Caco-2 (cell line): ENCODE results near the gene LRRC45. TPM values are rescaled to one million over a fixed set of nuclear protein-coding genes. Genes with fewer than 3 reads are reported as not detected.

ENCODE experiments used
- BruUV-seq: library from RNA; stranded (reverse); fragments of 400-500 nt; replicated peaks from 2 replicates; lab custom pipeline; 2021; lab: Mats Ljungman, UMichigan
- CTCF ChIA-PET: fragments of 300-600 bp; sonication (Branson Sonifier 250); formaldehyde crosslinking; loops from one replicate; lab custom pipeline; 2022; ENCODE audit warnings: antibody characterized with exemption; lab: Charles Lee
- POLR2A ChIA-PET: fragments of 300-600 bp; sonication (Branson Sonifier 250); formaldehyde crosslinking; loops from one replicate; lab custom pipeline; 2022; ENCODE audit warnings: antibody characterized with exemption; lab: Charles Lee
- DNase-seq, 2 experiments: peaks; one replicate each; pipeline versions ENCODE4 v3.0.0 to v3.0.0-alpha.2; 2020 to 2022
- H3K27me3 ChIP-seq: replicated peaks from 2 replicates; pipeline ENCODE4 v1.6.0; 2011; ENCODE audit warnings: low read length; ENCODE audit not compliant: control insufficient read depth, insufficient read depth
- H3K36me3 ChIP-seq: 2 replicates; pipeline ENCODE4 v1.5.1; 2011; ENCODE audit warnings: low read length; ENCODE audit not compliant: control insufficient read depth, insufficient read depth
- H3K4me1 ChIP-seq: fragments of 250-450 bp; sonication (Bioruptor Pico); 2 replicates; pipeline ENCODE4 v1.5.1; 2020; ENCODE audit warnings: mild to moderate bottlenecking
- H3K4me3 ChIP-seq: 2 replicates; pipeline ENCODE4 v1.5.1; 2011; ENCODE audit warnings: low read depth, mild to moderate bottlenecking, control low read depth, low read length
- H3K9me3 ChIP-seq: fragments of 250-450 bp; sonication (Bioruptor Pico); 2 replicates; pipeline ENCODE4 v1.5.1; 2020; ENCODE audit warnings: mild to moderate bottlenecking, moderate library complexity
- H3K27ac Mint-ChIP-seq: one replicate; pipeline ENCODE4 v1.8.0; 2022; ENCODE audit warnings: mixed read lengths; ENCODE audit not compliant: unreplicated experiment
- H3K27me3 Mint-ChIP-seq: one replicate; pipeline ENCODE4 v1.8.0; 2022; ENCODE audit warnings: mixed read lengths; ENCODE audit not compliant: insufficient read depth, unreplicated experiment
- H3K36me3 Mint-ChIP-seq: one replicate; pipeline ENCODE4 v1.8.0; 2022; ENCODE audit warnings: mild to moderate bottlenecking, mixed read lengths; ENCODE audit not compliant: insufficient read depth, unreplicated experiment
- H3K4me1 Mint-ChIP-seq: one replicate; pipeline ENCODE4 v1.8.0; 2022; ENCODE audit warnings: low read depth, mixed read lengths; ENCODE audit not compliant: unreplicated experiment
- H3K4me3 Mint-ChIP-seq: one replicate; pipeline ENCODE4 v1.8.0; 2022; ENCODE audit warnings: mild to moderate bottlenecking, moderate library complexity, mixed read lengths; ENCODE audit not compliant: unreplicated experiment
- H3K9me3 Mint-ChIP-seq: one replicate; pipeline ENCODE4 v1.8.0; 2022; ENCODE audit warnings: mixed read lengths; ENCODE audit not compliant: unreplicated experiment
- intact Hi-C: fragments of 100-400 bp; cut with micrococcal nuclease; formaldehyde crosslinking; loops from one replicate; pipeline ENCODE4 v1.10.0; 2022; ENCODE audit not compliant: unreplicated experiment
- total RNA-seq: library from RNA; stranded (reverse); gene quantifications from 2 replicates; pipeline ENCODE4 v1.2.3, GENCODE V29; 2022
- TF ChIP-seq, protein P1 (sequence below), 2 experiments: fragments of 200-600 bp in 1 of 2; IDR thresholded peaks; 1 replicate in 1 of 2; 2 replicates in 1 of 2; pipeline versions ENCODE4 v1.5.1 to v1.8.0; 2011 to 2022; ENCODE audit warnings: antibody characterized with exemption in 1 of 2, control low read depth in 1 of 2, inconsistent platforms in 1 of 2, low read depth in 1 of 2, low read length in 1 of 2, mild to moderate bottlenecking in 1 of 2, moderate library complexity in 1 of 2; ENCODE audit not compliant: insufficient read depth in 1 of 2, severe bottlenecking in 1 of 2, unreplicated experiment in 1 of 2

Gene LRRC45
- total RNA-seq, 1 experiment from 2014 or later, result 33.2 TPM

DNA sequence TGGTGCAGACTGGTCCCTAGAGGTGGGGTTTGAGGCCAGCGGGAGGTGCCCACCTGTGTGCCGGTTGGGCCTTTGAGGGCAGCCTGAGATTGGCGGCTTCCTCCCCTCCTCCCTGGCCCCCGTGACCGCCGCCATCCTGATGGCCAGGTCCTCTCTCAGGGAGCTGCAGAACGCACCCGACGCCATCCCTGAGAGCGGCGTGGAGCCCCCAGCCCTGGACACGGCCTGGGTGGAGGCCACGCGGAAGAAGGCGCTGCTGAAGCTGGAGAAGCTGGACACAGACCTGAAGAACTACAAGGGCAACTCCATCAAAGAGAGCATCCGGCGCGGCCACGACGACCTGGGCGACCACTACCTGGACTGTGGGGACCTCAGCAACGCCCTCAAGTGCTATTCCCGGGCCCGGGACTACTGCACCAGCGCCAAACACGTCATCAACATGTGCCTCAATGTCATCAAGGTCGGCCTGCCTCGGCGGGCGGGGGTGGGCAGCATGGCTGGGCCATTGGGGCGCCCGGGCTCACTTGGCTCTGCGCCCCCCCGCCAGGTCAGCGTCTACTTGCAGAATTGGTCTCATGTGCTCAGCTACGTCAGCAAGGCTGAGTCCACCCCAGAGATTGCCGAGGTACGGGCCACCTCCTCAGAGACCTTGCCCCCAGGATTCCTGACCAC lies 31.4 kb downstream of the LRRC45 start:
- H3K9me3 Mint-ChIP-seq, result no peaks in the 10 kb centered on the region
- POLR2A ChIA-PET, result no interaction called here
- BruUV-seq, result no TSS peak
- H3K4me1 Mint-ChIP-seq, result no peaks in the 10 kb centered on the region
- intact Hi-C loops, result no loop called here
- no peak for DNase-seq
- no peaks in the 10 kb centered on the region for H3K27me3 ChIP-seq
- peaks cover 46% of the 10 kb centered on the region for H3K36me3 Mint-ChIP-seq
- TF ChIP-seq, protein P1, sequence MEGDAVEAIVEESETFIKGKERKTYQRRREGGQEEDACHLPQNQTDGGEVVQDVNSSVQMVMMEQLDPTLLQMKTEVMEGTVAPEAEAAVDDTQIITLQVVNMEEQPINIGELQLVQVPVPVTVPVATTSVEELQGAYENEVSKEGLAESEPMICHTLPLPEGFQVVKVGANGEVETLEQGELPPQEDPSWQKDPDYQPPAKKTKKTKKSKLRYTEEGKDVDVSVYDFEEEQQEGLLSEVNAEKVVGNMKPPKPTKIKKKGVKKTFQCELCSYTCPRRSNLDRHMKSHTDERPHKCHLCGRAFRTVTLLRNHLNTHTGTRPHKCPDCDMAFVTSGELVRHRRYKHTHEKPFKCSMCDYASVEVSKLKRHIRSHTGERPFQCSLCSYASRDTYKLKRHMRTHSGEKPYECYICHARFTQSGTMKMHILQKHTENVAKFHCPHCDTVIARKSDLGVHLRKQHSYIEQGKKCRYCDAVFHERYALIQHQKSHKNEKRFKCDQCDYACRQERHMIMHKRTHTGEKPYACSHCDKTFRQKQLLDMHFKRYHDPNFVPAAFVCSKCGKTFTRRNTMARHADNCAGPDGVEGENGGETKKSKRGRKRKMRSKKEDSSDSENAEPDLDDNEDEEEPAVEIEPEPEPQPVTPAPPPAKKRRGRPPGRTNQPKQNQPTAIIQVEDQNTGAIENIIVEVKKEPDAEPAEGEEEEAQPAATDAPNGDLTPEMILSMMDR (IDR thresholded peaks at IDR 0.05; ENCODE audit: insufficient read depth in 1 of 2, low read depth in 1 of 2, low read length in 1 of 2, severe bottlenecking in 1 of 2, unreplicated experiment in 1 of 2), result no peak
- H3K9me3 ChIP-seq, result no peaks in the 10 kb centered on the region
- peaks cover 8% of the 10 kb centered on the region for H3K4me1 ChIP-seq
- H3K4me3 ChIP-seq, result no peak overlapping the region
- peaks cover 1% of the 10 kb centered on the region; the same call in 1 of the 2 replicates for H3K36me3 ChIP-seq
- CTCF ChIA-PET, result interaction anchor here (0.6 kb wide), 1 partner anchor 13 kb away, joined by 7 read pairs; no protein-coding TSS in a partner anchor
- H3K27ac Mint-ChIP-seq, result peak overlapping the region; percentile 67
- H3K27me3 Mint-ChIP-seq, result no peaks in the 10 kb centered on the region
- H3K4me3 Mint-ChIP-seq, result no peak overlapping the region

DNA sequence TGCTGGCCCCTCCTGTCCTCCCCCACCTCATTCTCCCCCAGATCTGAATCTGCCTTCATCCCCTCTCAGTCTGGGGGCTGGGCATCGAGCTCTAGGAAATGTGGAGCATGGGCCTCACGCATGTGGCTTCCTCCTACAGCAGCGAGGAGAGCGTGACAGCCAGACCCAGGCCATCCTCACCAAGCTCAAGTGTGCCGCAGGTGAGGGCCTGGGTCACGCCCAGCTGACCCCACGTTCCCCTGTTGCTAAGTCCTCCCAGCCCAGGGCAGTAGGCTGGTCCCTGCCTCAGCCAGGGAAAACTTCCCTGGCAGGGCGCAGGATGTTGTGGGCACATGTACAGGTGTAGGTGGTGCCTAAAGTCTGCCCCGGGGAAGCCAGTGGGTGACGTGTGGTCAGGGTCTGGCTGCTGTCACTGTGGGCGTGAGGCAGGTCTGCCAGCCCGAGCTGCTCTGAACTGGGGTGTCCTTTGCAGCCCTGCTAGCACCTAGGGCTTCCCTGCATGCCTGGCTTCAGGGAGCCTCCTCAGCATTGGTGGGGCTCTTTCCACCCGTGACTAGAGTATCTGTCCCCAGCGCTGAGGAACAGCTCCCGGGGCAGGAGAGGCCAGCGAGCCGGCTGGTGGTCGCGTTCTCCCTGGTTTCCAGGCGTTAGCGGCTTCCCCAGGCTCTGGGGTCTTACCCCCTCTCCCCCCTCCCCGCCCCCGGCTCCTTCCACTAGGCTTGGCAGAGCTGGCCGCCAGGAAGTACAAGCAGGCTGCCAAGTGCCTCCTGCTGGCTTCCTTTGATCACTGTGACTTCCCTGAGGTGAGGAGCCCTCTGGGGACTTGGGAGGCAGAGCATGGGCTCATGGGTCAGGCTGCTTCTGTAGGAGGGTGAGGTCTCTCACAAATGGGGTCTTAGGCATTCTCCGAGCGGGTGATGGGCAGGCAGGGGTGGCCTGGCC lies 32.2 kb downstream of the LRRC45 start:
- Mint-ChIP-seq H3K27ac (peak overlapping the region; percentile 67), H3K4me3 (no peak overlapping the region), H3K9me3 (no peaks in the 10 kb centered on the region), H3K36me3 (peaks cover 54% of the 10 kb centered on the region), H3K4me1 (no peaks in the 10 kb centered on the region), H3K27me3 (no peaks in the 10 kb centered on the region)
- no peak overlapping the region for H3K4me3 ChIP-seq
- ChIA-PET CTCF (interaction anchor here (0.6 to 1.0 kb wide), 2 partner anchors 14 to 24 kb away, joined by 7 read pairs; partner anchors contain the start of gene RAC3), POLR2A (no interaction called here)
- peaks cover 1% of the 10 kb centered on the region; the same call in 1 of the 2 replicates for H3K36me3 ChIP-seq
- TF ChIP-seq, protein P1 (IDR thresholded peaks at IDR 0.05; ENCODE audit: insufficient read depth in 1 of 2, low read depth in 1 of 2, low read length in 1 of 2, severe bottlenecking in 1 of 2, unreplicated experiment in 1 of 2), result no peak
- no peaks in the 10 kb centered on the region for H3K27me3 ChIP-seq
- DNase-seq, result no peak
- peaks cover 7% of the 10 kb centered on the region for H3K4me1 ChIP-seq
- H3K9me3 ChIP-seq, result no peaks in the 10 kb centered on the region
- BruUV-seq, result no TSS peak
- intact Hi-C loops, result no loop called here
